Measurements from ENCODE around the gene PLA2R1.
A peak's percentile ranks its signal among the peaks of the same experiment; 100 is the strongest.

Gene PLA2R1

DNA sequence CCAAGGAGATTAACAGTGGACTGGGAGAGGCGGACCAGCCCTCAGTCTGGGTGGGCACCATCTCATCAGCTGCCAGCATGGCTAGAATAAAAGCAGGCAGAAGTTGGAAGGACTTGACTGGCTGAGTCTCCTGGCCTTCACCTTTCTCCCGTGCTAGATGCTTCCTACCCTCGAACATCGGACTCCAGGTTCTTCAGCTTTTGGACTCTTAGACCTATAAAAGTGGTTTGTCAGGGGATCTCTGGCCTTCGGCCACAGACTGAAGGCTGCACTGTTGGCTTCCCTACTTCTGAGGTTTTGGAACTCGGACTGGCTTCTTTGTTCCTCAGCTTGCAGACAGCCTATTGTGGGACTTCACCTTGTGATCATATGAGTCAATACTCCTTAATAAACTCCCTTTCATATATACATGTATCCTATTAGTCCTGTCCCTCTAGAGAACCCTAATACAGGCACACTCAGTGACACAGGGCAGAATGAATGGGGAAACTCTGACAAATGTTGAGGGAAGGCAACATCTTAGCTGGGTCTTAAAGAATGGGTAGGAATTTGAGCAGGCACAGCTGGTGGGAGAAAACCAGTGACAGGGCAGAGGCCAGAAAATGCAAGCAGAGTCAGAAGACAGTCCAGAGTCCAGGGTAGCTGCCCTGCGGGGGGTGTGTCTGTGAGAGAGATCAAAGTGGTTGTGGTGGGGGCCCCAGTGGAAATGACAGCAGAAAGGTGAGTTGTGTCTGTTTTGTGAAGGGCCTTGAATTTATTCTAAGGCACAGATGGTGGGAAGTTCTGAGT, 156.3 kb downstream of the PLA2R1 start:
- Histone ChIP-seq H2BK12ac (ENCODE audit: low read length in 2 of 2) (no peak overlapping the region), H3K27ac (ENCODE audit: low read length, poor library complexity, severe bottlenecking) (no peak overlapping the region), H2AK5ac (ENCODE audit: low read length, severe bottlenecking) (no peak overlapping the region), H2BK5ac (ENCODE audit: low read depth, low read length, poor library complexity, severe bottlenecking) (no peak overlapping the region), H3K79me1 (replicated peaks; ENCODE audit: low read length, poor library complexity, severe bottlenecking) (no peaks in the 10 kb centered on the region), H3K4me2 (ENCODE audit: low read length, poor library complexity, severe bottlenecking) (no peak overlapping the region), H3K23ac (ENCODE audit: low read length in 2 of 2) (no peak overlapping the region), H3K14ac (ENCODE audit: low read length in 2 of 2) (no peak overlapping the region), H3K4me1 (ENCODE audit: control insufficient read depth, insufficient read depth, low read depth, low read length) (peaks cover 15% of the 10 kb centered on the region), H3K4me3 (ENCODE audit: insufficient read depth in 1 of 2, low read depth in 1 of 2, low read length in 2 of 2) (no peak overlapping the region), H2AFZ (ENCODE audit: low read depth, low read length) (no peak overlapping the region), H3K36me3 (ENCODE audit: control insufficient read depth in 1 of 2, insufficient read depth in 2 of 2, low read depth in 1 of 2, low read length in 2 of 2) (no peaks in the 10 kb centered on the region), H4K8ac (ENCODE audit: low read length) (no peak overlapping the region), H3K27me3 (ENCODE audit: control insufficient read depth in 1 of 2, insufficient read depth in 1 of 2, low read length in 2 of 2) (peaks cover 10 to 18% of the 10 kb centered on the region in 2 experiments), H2BK15ac (ENCODE audit: low read depth, poor library complexity, severe bottlenecking) (no peak overlapping the region), H2BK120ac (ENCODE audit: low read depth, low read length) (no peak overlapping the region), H4K91ac (ENCODE audit: low read length) (no peak overlapping the region), H3K4ac (ENCODE audit: low read depth in 1 of 2, low read length in 2 of 2) (no peak overlapping the region), H3K9me3 (ENCODE audit: control insufficient read depth, low read length) (no peaks in the 10 kb centered on the region), H3K9ac (ENCODE audit: low read length) (no peak overlapping the region), H3K18ac (ENCODE audit: low read depth in 1 of 2, low read length in 2 of 2) (no peak overlapping the region)
- WGBS: 78% methylated on average over 7 of the region's 7 CpGs
- no peak for DNase-seq

DNA sequence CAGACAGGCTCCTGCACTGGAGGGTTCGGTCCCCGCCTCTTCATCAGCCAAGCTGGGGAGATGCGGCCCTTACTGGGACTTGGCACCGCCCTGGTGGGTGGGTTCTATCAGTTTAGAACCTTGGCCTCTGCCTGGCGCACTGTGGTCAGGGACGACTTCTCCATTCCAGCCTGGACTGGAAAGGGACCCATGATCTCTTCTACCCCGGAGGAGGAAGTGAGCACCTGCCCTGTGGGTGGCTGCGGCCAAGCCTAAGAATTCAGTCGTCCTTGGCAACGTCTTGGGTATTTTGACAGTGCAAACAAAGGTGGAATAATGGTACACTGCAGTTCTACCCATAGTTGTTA, 157.5 kb downstream of the PLA2R1 start:
- Histone ChIP-seq H3K4ac (ENCODE audit: low read depth in 1 of 2, low read length in 2 of 2) (no peak overlapping the region), H3K9me3 (ENCODE audit: control insufficient read depth, low read length) (no peaks in the 10 kb centered on the region), H3K9ac (ENCODE audit: low read length) (no peak overlapping the region), H2BK15ac (ENCODE audit: low read depth, poor library complexity, severe bottlenecking) (no peak overlapping the region), H3K36me3 (ENCODE audit: control insufficient read depth in 1 of 2, insufficient read depth in 2 of 2, low read depth in 1 of 2, low read length in 2 of 2) (no peaks in the 10 kb centered on the region), H2BK120ac (ENCODE audit: low read depth, low read length) (no peak overlapping the region), H2AFZ (ENCODE audit: low read depth, low read length) (no peak overlapping the region), H3K79me1 (replicated peaks; ENCODE audit: low read length, poor library complexity, severe bottlenecking) (no peaks in the 10 kb centered on the region), H2BK12ac (ENCODE audit: low read length in 2 of 2) (no peak overlapping the region), H3K23ac (ENCODE audit: low read length in 2 of 2) (peak overlapping the region in 1 of 2 experiments; percentile 60), H3K27me3 (ENCODE audit: control insufficient read depth in 1 of 2, insufficient read depth in 1 of 2, low read length in 2 of 2) (peaks cover 10 to 18% of the 10 kb centered on the region in 2 experiments), H3K4me2 (ENCODE audit: low read length, poor library complexity, severe bottlenecking) (peak overlapping the region; percentile 56), H3K14ac (ENCODE audit: low read length in 2 of 2) (peak overlapping the region in 1 of 2 experiments; percentile 44), H4K91ac (ENCODE audit: low read length) (no peak overlapping the region), H3K18ac (ENCODE audit: low read depth in 1 of 2, low read length in 2 of 2) (no peak overlapping the region), H2BK5ac (ENCODE audit: low read depth, low read length, poor library complexity, severe bottlenecking) (no peak overlapping the region), H3K27ac (ENCODE audit: low read length, poor library complexity, severe bottlenecking) (no peak overlapping the region), H4K8ac (ENCODE audit: low read length) (no peak overlapping the region), H3K4me1 (ENCODE audit: control insufficient read depth, insufficient read depth, low read depth, low read length) (peaks cover 15% of the 10 kb centered on the region), H3K4me3 (ENCODE audit: insufficient read depth in 1 of 2, low read depth in 1 of 2, low read length in 2 of 2) (peak overlapping the region in 1 of 2 experiments; percentile 29), H2AK5ac (ENCODE audit: low read length, severe bottlenecking) (no peak overlapping the region)
- WGBS: 37% methylated on average over 10 of the region's 10 CpGs
- DNase-seq: no peak

DNA sequence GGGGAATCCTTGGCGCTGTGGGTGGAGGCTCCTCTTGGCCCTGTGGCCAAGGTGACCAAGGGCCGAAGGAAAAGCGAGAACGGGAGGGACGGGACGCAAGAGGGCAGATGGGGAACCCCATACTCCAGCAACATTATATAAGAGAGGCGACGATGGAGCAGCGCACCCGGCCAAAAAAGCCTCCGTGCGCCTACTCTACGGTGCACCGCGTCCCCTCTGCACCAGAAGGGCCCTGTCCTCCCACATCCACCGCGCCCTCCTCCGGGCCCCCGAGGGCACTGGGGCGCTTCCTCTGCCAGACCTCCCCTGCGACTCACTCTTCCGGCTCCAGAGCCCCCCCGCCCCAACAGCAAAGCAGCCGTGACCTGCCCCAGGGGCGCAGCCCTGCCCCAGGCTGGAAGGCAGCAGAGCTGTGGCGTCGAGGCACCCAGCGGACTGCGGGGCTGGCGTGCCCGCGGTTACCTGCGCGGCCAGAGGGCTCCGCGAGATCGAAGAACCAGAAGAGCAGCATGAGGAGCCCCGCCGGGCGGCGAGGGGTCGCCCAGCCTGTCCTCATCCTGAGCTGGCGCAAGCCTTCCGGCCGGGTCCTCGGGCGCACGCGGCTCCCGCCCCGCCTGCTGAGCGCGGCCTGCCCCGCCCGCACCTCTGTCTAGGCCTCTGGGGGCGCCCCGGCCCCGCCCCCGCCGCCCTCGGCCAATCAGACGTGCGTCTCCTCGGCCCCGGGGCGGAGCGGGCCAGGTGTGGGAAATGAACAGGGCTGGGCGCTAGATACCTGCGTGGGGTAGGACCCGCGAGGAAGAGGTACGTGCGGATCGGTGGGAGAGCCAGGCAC, 158.1 kb downstream of the PLA2R1 start, which contains the start of gene LY75:
Gene LY75 (minus strand): TSS at position 630 of the 832 bp plus-strand sequence.
- no peak within 1 kb of the TSS for H2BK120ac ChIP-seq (ENCODE audit: low read depth, low read length)
- H3K4ac ChIP-seq (ENCODE audit: low read depth in 1 of 2, low read length in 2 of 2): no peak within 1 kb of the TSS
- H4K8ac ChIP-seq (ENCODE audit: low read length): no peak within 1 kb of the TSS
- 4% methylated on average over 69 of the region's 74 CpGs for WGBS
- H3K27ac ChIP-seq (ENCODE audit: low read length, poor library complexity, severe bottlenecking): no peak within 1 kb of the TSS
- H3K79me1 ChIP-seq (replicated peaks; ENCODE audit: low read length, poor library complexity, severe bottlenecking): no peaks in the 10 kb centered on the region
- peak within 1 kb of the TSS in 1 of 2 experiments; percentile 44 for H3K14ac ChIP-seq (ENCODE audit: low read length in 2 of 2)
- peak within 1 kb of the TSS; percentile 37 for H3K9ac ChIP-seq (ENCODE audit: low read length)
- H3K4me2 ChIP-seq (ENCODE audit: low read length, poor library complexity, severe bottlenecking): peak within 1 kb of the TSS; percentile 56
- H3K4me3 ChIP-seq (ENCODE audit: insufficient read depth in 1 of 2, low read depth in 1 of 2, low read length in 2 of 2): peak within 1 kb of the TSS; percentile 29 to 65
- no peaks in the 10 kb centered on the region for H3K36me3 ChIP-seq (ENCODE audit: control insufficient read depth in 1 of 2, insufficient read depth in 2 of 2, low read depth in 1 of 2, low read length in 2 of 2)
- no peak within 1 kb of the TSS for H2AFZ ChIP-seq (ENCODE audit: low read depth, low read length)
- no peak within 1 kb of the TSS for H4K91ac ChIP-seq (ENCODE audit: low read length)
- no peak within 1 kb of the TSS for H2BK12ac ChIP-seq (ENCODE audit: low read length in 2 of 2)
- H2BK5ac ChIP-seq (ENCODE audit: low read depth, low read length, poor library complexity, severe bottlenecking): no peak within 1 kb of the TSS
- H3K23ac ChIP-seq (ENCODE audit: low read length in 2 of 2): peak within 1 kb of the TSS in 1 of 2 experiments; percentile 60
- no peak within 1 kb of the TSS for H2AK5ac ChIP-seq (ENCODE audit: low read length, severe bottlenecking)
- H2BK15ac ChIP-seq (ENCODE audit: low read depth, poor library complexity, severe bottlenecking): no peak within 1 kb of the TSS
- peaks cover 15% of the 10 kb centered on the region for H3K4me1 ChIP-seq (ENCODE audit: control insufficient read depth, insufficient read depth, low read depth, low read length)
- no peak for DNase-seq
- H3K9me3 ChIP-seq (ENCODE audit: control insufficient read depth, low read length): no peaks in the 10 kb centered on the region
- H3K27me3 ChIP-seq (ENCODE audit: control insufficient read depth in 1 of 2, insufficient read depth in 1 of 2, low read length in 2 of 2): peaks cover 10 to 18% of the 10 kb centered on the region in 2 experiments
- H3K18ac ChIP-seq (ENCODE audit: low read depth in 1 of 2, low read length in 2 of 2): no peak within 1 kb of the TSS
